Heart left ventricle (tissue), 16 donors: ENCODE measurements around the gene ABCA7. TPM values are rescaled to one million over a fixed set of nuclear protein-coding genes. Genes with fewer than 3 reads are reported as not detected.
A peak's percentile ranks its signal among the peaks of the same experiment; 100 is the strongest.

ENCODE experiments used
- ATAC-seq, 4 donors: fragments of 200-7000 bp; cut with Tn5 transposase; one replicate each; pipeline ENCODE4 v1.9.1; 2020 to 2022; ENCODE audit warnings: moderate library complexity in 4 of 4, mild to moderate bottlenecking in 3 of 4, moderate number of reproducible peaks in 1 of 4
- DNase-seq, 5 donors: peaks; one replicate each; pipeline ENCODE4 v3.0.0-alpha.2; 2020
- H3K27ac ChIP-seq, 12 donors: fragments of 200-600 bp; sonication (generic) in 4 of 12; one replicate each; pipeline versions ENCODE4 v1.5.0 to v1.8.0; 2016 to 2022; ENCODE audit warnings: mild to moderate bottlenecking in 2 of 12
- H3K27me3 ChIP-seq, 9 donors: fragments of 200-600 bp; sonication (generic) in 2 of 9; one replicate each; pipeline versions ENCODE4 v1.5.1 to v1.8.0; 2016 to 2022; ENCODE audit warnings: mild to moderate bottlenecking in 3 of 9
- H3K36me3 ChIP-seq, 9 donors: fragments of 200-600 bp; sonication (generic) in 2 of 9; one replicate each; pipeline versions ENCODE4 v1.5.0 to v1.8.0; 2018 to 2022; ENCODE audit warnings: mild to moderate bottlenecking in 2 of 9
- H3K4me1 ChIP-seq, 12 donors: fragments of 200-600 bp; sonication (generic) in 4 of 12; one replicate each; pipeline versions ENCODE4 v1.5.0 to v1.8.0; 2016 to 2022; ENCODE audit warnings: mild to moderate bottlenecking in 3 of 12
- H3K4me3 ChIP-seq, 12 donors: fragments of 200-600 bp; sonication (generic) in 4 of 12; one replicate each; pipeline versions ENCODE4 v1.5.0 to v1.8.0; 2017 to 2022; ENCODE audit warnings: mild to moderate bottlenecking in 9 of 12, moderate library complexity in 4 of 12
- H3K9me3 ChIP-seq, 12 donors: fragments of 200-600 bp; sonication (generic) in 4 of 12; one replicate each; pipeline versions ENCODE4 v1.5.0 to v1.8.0; 2016 to 2022; ENCODE audit warnings: mild to moderate bottlenecking in 1 of 12
- CTCF ChIP-seq, 12 donors: fragments of 200-600 bp; sonication (generic) in 4 of 12; IDR thresholded peaks; one replicate each; pipeline versions ENCODE4 v1.5.0 to v1.8.0; 2018 to 2022; ENCODE audit warnings: antibody characterized with exemption in 12 of 12, mild to moderate bottlenecking in 5 of 12
- POLR2A ChIP-seq, 2 donors: fragments of 450-650 bp; IDR thresholded peaks; one replicate each; pipeline ENCODE4 v1.6.1; 2017; ENCODE audit warnings: antibody characterized with exemption in 2 of 2, mild to moderate bottlenecking in 2 of 2, moderate library complexity in 2 of 2
- WGBS, 4 donors: extraction: QIAGEN DNeasy Blood & Tissue Kit in 2 of 4; methylation state at CpG; one replicate each; pipeline versions ENCODE4 v1.1.5 to v1.1.7; 2013 to 2018; 5-methylcytosine and 5-hydroxymethylcytosine counted together
- intact Hi-C, 10 donors: fragments of 100-400 bp; cut with DNase I; formaldehyde crosslinking; loops; one replicate each; pipeline versions ENCODE4 v1.11.1 to v1.14.2; 2022
- polyA plus RNA-seq, 2 donors: library from polyadenylated mRNA; stranded (reverse); fragments of 200-250 nt; gene quantifications; one replicate each; pipeline ENCODE4 v1.2.3, GENCODE V29; 2013
- total RNA-seq, 9 donors: library from RNA; depleted of rRNA in 2 of 9; stranded (reverse); fragments of >200 nt in 2 of 9; fragmentation: NEBNext Ultra II Directional in 3 of 9; extraction: Animal tissue kit (Norgen Biotek cat#: 25700) in 3 of 9; gene quantifications; one replicate each; pipeline versions ENCODE4 v1.1.0 to v1.2.4, GENCODE V29; 2016 to 2023
- donor health status: ischemic (EF 13 %, LVEDD 7.1; RV severe dilation, severe dysfunction).
- donor health status: healthy with polysubstance abuse.
- donor health status: DM: no; HTN: yes; CAD: no.
- donor health status: DM: no; HTN: no; CAD: no.
- donor health status: ischemic (EF 25% LVEDD 6.9; RV normal size, moderate dysfunction).
- donor health status: ischemic (EF 25% LVEDD 5.7; RV mildly dilated, moderate dysfunction).
- donor health status: healthy.
- donor health status: DM: yes; HTN: yes; CAD: no.
- donor health status: ischemic (EF 35%, LVEDD 5.7; RV mildly dilated, moderate dysfunction).
- donor health status: nonischemic (EF 11% LVEDD 7.7; RV severe dilation, severe dysfunction).
- donor health status: DM: yes; HTN: yes; CAD: no.
- donor health status: PGD.
- donor health status: ischemic (EF 29% LVEDD 5.4; RV normal size, mild dysfunction).
- donor health status: nonischemic (EF 23%, LVEDD 6.1; RV moderate dilation, normal function).

The ABCA7 gene
- total and polyA plus RNA-seq, 11 donors = 2.9 to 12.4 (median 8.8) TPM

GRCh38 chr19:1106841-1107660, 67.1 kb downstream of the ABCA7 start:
- Histone ChIP-seq H3K36me3 (peaks cover 0 to 58% (median 39%) of the 10 kb centered on the region in 9 donors), H3K4me3 (peak overlapping the region in 1 of 12 donors; percentile 10), H3K27ac (peak overlapping the region in 1 of 12 donors; percentile 35), H3K9me3 (no peaks in the 10 kb centered on the region), H3K4me1 (peaks cover 0 to 50% (median 30%) of the 10 kb centered on the region in 12 donors), H3K27me3 (no peaks in the 10 kb centered on the region)
- no peak for DNase-seq
- TF ChIP-seq POLR2A (IDR thresholded peaks at IDR 0.05) (no peak), CTCF (IDR thresholded peaks at IDR 0.05) (no peak)
- 63 to 69% (median 66%) methylated on average over 8 to 17 of the region's 17 CpGs for WGBS, 4 donors
- intact Hi-C loops = no loop called here
- no peak for ATAC-seq

- H3K36me3 ChIP-seq = peaks cover 0 to 65% (median 45%) of the 10 kb centered on the region in 9 donors
- TF ChIP-seq POLR2A (IDR thresholded peaks at IDR 0.05) (no peak), CTCF (IDR thresholded peaks at IDR 0.05) (no peak)
- no peak overlapping the region for H3K4me3 ChIP-seq
- DNase-seq (no peak), ATAC-seq (no peak)
- WGBS, 4 donors = 92 to 95% (median 94%) methylated on average over 15 to 25 of the region's 25 CpGs
- intact Hi-C loops = no loop called here
- H3K27ac ChIP-seq = no peak overlapping the region
- no peaks in the 10 kb centered on the region for H3K9me3 ChIP-seq
- no peaks in the 10 kb centered on the region for H3K27me3 ChIP-seq
- peaks cover 0 to 50% (median 26%) of the 10 kb centered on the region in 12 donors for H3K4me1 ChIP-seq
Observed at GRCh38 chr19:1107661-1108261, 67.9 kb downstream of the ABCA7 start.

- H3K4me3 ChIP-seq = peak overlapping the region in 1 of 12 donors; percentile 45
- WGBS, 4 donors = 94 to 95% (median 94%) methylated on average over 41 to 89 of the region's 89 CpGs
- intact Hi-C loops = no loop called here
- H3K9me3 ChIP-seq = no peaks in the 10 kb centered on the region
- no peak for ATAC-seq
- TF ChIP-seq CTCF (IDR thresholded peaks at IDR 0.05) = no peak
- no peak for TF ChIP-seq POLR2A (IDR thresholded peaks at IDR 0.05)
- H3K36me3 ChIP-seq = peaks cover 0 to 72% (median 45%) of the 10 kb centered on the region in 9 donors
- H3K27me3 ChIP-seq = no peaks in the 10 kb centered on the region
- DNase-seq = no peak
- peaks cover 0 to 49% (median 26%) of the 10 kb centered on the region in 12 donors for H3K4me1 ChIP-seq
- peak overlapping the region in 1 of 12 donors; percentile 68 for H3K27ac ChIP-seq
Observed at GRCh38 chr19:1108291-1109031, 68.6 kb downstream of the ABCA7 start.
